ENCODE results near the gene TSHR.

Gene TSHR

GRCh38 chr14:81132468-81132867, 177.0 kb downstream of the TSHR start:
- FAIRE-seq (no peak), DNase-seq (ENCODE audit: insufficient read length, low spot score) (no peak)
- TF ChIP-seq POLR2A (IDR thresholded peaks at IDR 0.05; ENCODE audit: low read depth, low read length), result no peak

GRCh38 chr14:81133400-81133799, 178.0 kb downstream of the TSHR start:
- no peak for FAIRE-seq
- no peak for TF ChIP-seq POLR2A (IDR thresholded peaks at IDR 0.05; ENCODE audit: low read depth, low read length)
- DNase-seq (ENCODE audit: insufficient read length, low spot score), result no peak

- DNase-seq (ENCODE audit: insufficient read length, low spot score), result peak; percentile 43
- no peak for TF ChIP-seq POLR2A (IDR thresholded peaks at IDR 0.05; ENCODE audit: low read depth, low read length)
- peak; percentile 92 for FAIRE-seq
These were observed 181.9 kb downstream of the TSHR start for GRCh38 chr14:81137316-81137715.

- FAIRE-seq (no peak), DNase-seq (ENCODE audit: insufficient read length, low spot score) (no peak)
- TF ChIP-seq POLR2A (IDR thresholded peaks at IDR 0.05; ENCODE audit: low read depth, low read length), result no peak
These were observed 183.0 kb downstream of the TSHR start for GRCh38 chr14:81138429-81138828.

- DNase-seq (ENCODE audit: insufficient read length, low spot score), result no peak
- TF ChIP-seq POLR2A (IDR thresholded peaks at IDR 0.05; ENCODE audit: low read depth, low read length), result no peak
- FAIRE-seq, result no peak
These were observed 186.0 kb downstream of the TSHR start for GRCh38 chr14:81141426-81141825.

- DNase-seq (ENCODE audit: insufficient read length, low spot score), result no peak
- FAIRE-seq, result no peak
- TF ChIP-seq POLR2A (IDR thresholded peaks at IDR 0.05; ENCODE audit: low read depth, low read length), result no peak
These were observed 188.4 kb downstream of the TSHR start for GRCh38 chr14:81143793-81144192.

- no peak for FAIRE-seq
- no peak for DNase-seq (ENCODE audit: insufficient read length, low spot score)
- TF ChIP-seq POLR2A (IDR thresholded peaks at IDR 0.05; ENCODE audit: low read depth, low read length), result no peak
These were observed 189.6 kb downstream of the TSHR start for GRCh38 chr14:81144824-81145603.

- DNase-seq (ENCODE audit: insufficient read length, low spot score) (no peak), FAIRE-seq (no peak)
- TF ChIP-seq POLR2A (IDR thresholded peaks at IDR 0.05; ENCODE audit: low read depth, low read length), result no peak
These were observed 191.9 kb downstream of the TSHR start for GRCh38 chr14:81147140-81147897.

GRCh38 chr14:81148635-81149034, 193.2 kb downstream of the TSHR start:
- FAIRE-seq (no peak), DNase-seq (ENCODE audit: insufficient read length, low spot score) (no peak)
- no peak for TF ChIP-seq POLR2A (IDR thresholded peaks at IDR 0.05; ENCODE audit: low read depth, low read length)

GRCh38 chr14:81153187-81153586, 197.8 kb downstream of the TSHR start:
- no peak for TF ChIP-seq POLR2A (IDR thresholded peaks at IDR 0.05; ENCODE audit: low read depth, low read length)
- FAIRE-seq, result no peak
- DNase-seq (ENCODE audit: insufficient read length, low spot score), result no peak

- FAIRE-seq (no peak), DNase-seq (ENCODE audit: insufficient read length, low spot score) (no peak)
- TF ChIP-seq POLR2A (IDR thresholded peaks at IDR 0.05; ENCODE audit: low read depth, low read length), result no peak
These were observed 202.0 kb downstream of the TSHR start for GRCh38 chr14:81157431-81157830.

- no peak for TF ChIP-seq POLR2A (IDR thresholded peaks at IDR 0.05; ENCODE audit: low read depth, low read length)
- DNase-seq (ENCODE audit: insufficient read length, low spot score) (no peak), FAIRE-seq (no peak)
These were observed 205.7 kb downstream of the TSHR start for GRCh38 chr14:81161088-81161487.

GRCh38 chr14:81161749-81162148, 206.3 kb downstream of the TSHR start:
- DNase-seq (ENCODE audit: insufficient read length, low spot score), result no peak
- no peak for FAIRE-seq
- TF ChIP-seq POLR2A (IDR thresholded peaks at IDR 0.05; ENCODE audit: low read depth, low read length), result no peak

GRCh38 chr14:81162941-81163340, 207.5 kb downstream of the TSHR start:
- no peak for DNase-seq (ENCODE audit: insufficient read length, low spot score)
- no peak for FAIRE-seq
- no peak for TF ChIP-seq POLR2A (IDR thresholded peaks at IDR 0.05; ENCODE audit: low read depth, low read length)

All from H54 (cell line).